GM23338 (cell line): ENCODE results near the gene SLC2A11. TPM values are rescaled to one million over a fixed set of nuclear protein-coding genes. Genes with fewer than 3 reads are reported as not detected.

ENCODE experiments used
- ATAC-seq: fragments of 200-7000 bp; cut with Tn5 transposase; 3 replicates; pipeline ENCODE4 v1.9.1; 2020
- DNase-seq: peaks from one replicate; pipeline ENCODE4 v3.0.0-alpha.2; 2015; ENCODE audit warnings: low spot score
- H2AFZ ChIP-seq: fragments of 200-600 bp; sonication (generic); 2 replicates; pipeline ENCODE4 v1.8.0; 2016; ENCODE audit warnings: antibody characterized with exemption, mild to moderate bottlenecking, moderate library complexity
- H3F3A ChIP-seq: fragments of 200-600 bp; sonication (generic); replicated peaks from 2 replicates; pipeline ENCODE4 v1.8.0; 2017; ENCODE audit warnings: antibody characterized with exemption, mixed run types, low read depth
- H3K27ac ChIP-seq: fragments of 200-600 bp; sonication (generic); 2 replicates; pipeline ENCODE4 v1.6.1; 2016; ENCODE audit warnings: low read depth
- H3K27me3 ChIP-seq: fragments of 200-600 bp; sonication (generic); 2 replicates; pipeline ENCODE4 v1.8.0; 2016; ENCODE audit warnings: mild to moderate bottlenecking, mixed run types, moderate library complexity; ENCODE audit not compliant: insufficient read depth
- H3K36me3 ChIP-seq: fragments of 200-600 bp; sonication (generic); 2 replicates; pipeline ENCODE4 v1.8.0; 2016; ENCODE audit warnings: mild to moderate bottlenecking; ENCODE audit not compliant: insufficient read depth
- H3K4me1 ChIP-seq: fragments of 200-600 bp; sonication (generic); 2 replicates; pipeline ENCODE4 v1.8.0; 2016; ENCODE audit warnings: mild to moderate bottlenecking, moderate library complexity; ENCODE audit not compliant: insufficient read depth
- H3K4me2 ChIP-seq: fragments of 200-600 bp; sonication (generic); 2 replicates; pipeline ENCODE4 v1.7.1; 2017; ENCODE audit warnings: mixed run types
- H3K4me3 ChIP-seq: fragments of 200-600 bp; sonication (generic); 2 replicates; pipeline ENCODE4 v1.6.1; 2016; ENCODE audit warnings: mixed run types
- H3K79me2 ChIP-seq: fragments of 200-600 bp; sonication (generic); replicated peaks from 2 replicates; pipeline ENCODE4 v1.8.0; 2017; ENCODE audit warnings: mild to moderate bottlenecking; ENCODE audit not compliant: insufficient read depth
- H3K9me2 ChIP-seq: fragments of 200-600 bp; sonication (generic); 2 replicates; pipeline ENCODE4 v1.8.0; 2017; ENCODE audit not compliant: insufficient read depth
- H4K20me1 ChIP-seq: fragments of 200-600 bp; sonication (generic); replicated peaks from 2 replicates; pipeline ENCODE4 v1.8.0; 2017; ENCODE audit warnings: mild to moderate bottlenecking; ENCODE audit not compliant: insufficient read depth
- H3K27ac Mint-ChIP-seq: 2 replicates; pipeline ENCODE4 v1.8.0; 2020; ENCODE audit warnings: inconsistent platforms, mild to moderate bottlenecking, moderate library complexity, mixed read lengths
- H3K27me3 Mint-ChIP-seq: 3 replicates; pipeline ENCODE4 v1.8.0; 2022; ENCODE audit warnings: low read depth, mild to moderate bottlenecking, moderate library complexity, mixed read lengths, inconsistent platforms; ENCODE audit not compliant: insufficient read depth, poor library complexity
- H3K36me3 Mint-ChIP-seq: 3 replicates; pipeline ENCODE4 v1.8.0; 2021; ENCODE audit warnings: low read depth, mild to moderate bottlenecking, inconsistent platforms, moderate library complexity, mixed read lengths
- H3K4me1 Mint-ChIP-seq: 3 replicates; pipeline ENCODE4 v1.8.0; 2020; ENCODE audit warnings: mild to moderate bottlenecking, inconsistent platforms, mixed read lengths
- H3K4me3 Mint-ChIP-seq: 3 replicates; pipeline ENCODE4 v1.8.0; 2021; ENCODE audit warnings: moderate library complexity, mild to moderate bottlenecking, inconsistent platforms, mixed read lengths
- H3K9me3 Mint-ChIP-seq: 3 replicates; pipeline ENCODE4 v1.8.0; 2020; ENCODE audit warnings: moderate library complexity, mild to moderate bottlenecking, inconsistent platforms, mixed read lengths
- CREB1 ChIP-seq: fragments of 250-450 bp; sonication (Bioruptor Pico); IDR thresholded peaks from 2 replicates; pipeline ENCODE4 v1.5.0; 2020; ENCODE audit warnings: low read depth, mild to moderate bottlenecking, moderate library complexity
- CTCF ChIP-seq, 2 experiments: fragments of 200-600 bp in 1 of 2; sonication (generic) in 1 of 2; conservative IDR thresholded peaks; 2 replicates each; pipeline versions ENCODE4 v1.5.1 to v1.6.1; 2016 to 2017; ENCODE audit warnings: antibody characterized with exemption in 2 of 2, low read depth in 2 of 2, mild to moderate bottlenecking in 2 of 2, moderate library complexity in 1 of 2
- EZH2phosphoT487 ChIP-seq: fragments of 200-600 bp; sonication (generic); IDR thresholded peaks from one replicate; pipeline ENCODE4 v1.8.1; 2018; ENCODE audit warnings: antibody characterized with exemption; ENCODE audit not compliant: unreplicated experiment
- REST ChIP-seq: IDR thresholded peaks from one replicate; pipeline ENCODE4 v1.6.1; 2018; ENCODE audit warnings: antibody characterized with exemption; ENCODE audit not compliant: unreplicated experiment
- STAT1 ChIP-seq: IDR thresholded peaks from one replicate; pipeline ENCODE4 v1.6.1; 2016; ENCODE audit warnings: antibody characterized with exemption; ENCODE audit not compliant: unreplicated experiment
- polyA plus RNA-seq: library from polyadenylated mRNA; unstranded; fragments of >200 nt; fragmentation: Nextera tagmentation; extraction: Ambion mirVana; gene quantifications from 2 replicates; pipeline ENCODE4 v1.2.1, GENCODE V29; 2016
- total RNA-seq: library from RNA; depleted of rRNA; stranded (reverse); fragments of >200 nt; shearing (Covaris generic); gene quantifications from 2 replicates; pipeline ENCODE4 v1.2.3, GENCODE V29; 2014

The SLC2A11 gene
- total and polyA plus RNA-seq, 2 experiments from 2014 or later: 7.1 to 21.8 TPM

GRCh38 chr22:23841736-23842445, 15.8 kb upstream of the SLC2A11 start (continued):
- TF ChIP-seq REST: no peak

- TF ChIP-seq EZH2phosphoT487 (no peak), REST (no peak), STAT1 (no peak), CTCF (conservative IDR thresholded peaks at IDR 0.05; ENCODE audit: low read depth in 2 of 2) (peak in 1 of 2 experiments; percentile 30; a peak in 2 of 4 replicates), CREB1 (no peak)
- no peak for DNase-seq
- no peak overlapping the region; the same call in 1 of the 2 replicates for H3K4me2 ChIP-seq
- H3K36me3 ChIP-seq: no peaks in the 10 kb centered on the region
- ATAC-seq: no peak
- no peak overlapping the region for H3K27ac ChIP-seq
- H3K9me3 Mint-ChIP-seq: peaks cover 3% of the 10 kb centered on the region; the same call in 1 of the 3 replicates
- H3K27me3 ChIP-seq: no peaks in the 10 kb centered on the region
- no peak overlapping the region for H3K4me3 Mint-ChIP-seq
- no peak overlapping the region for H3K27ac Mint-ChIP-seq
- H3F3A ChIP-seq: peaks cover 14% of the 10 kb centered on the region; the same call in 1 of the 2 replicates
- H2AFZ ChIP-seq: peak overlapping the region; percentile 56; the same call in 1 of the 2 replicates
- peaks cover 34% of the 10 kb centered on the region for H3K4me1 Mint-ChIP-seq
- H3K4me3 ChIP-seq: no peak overlapping the region
- no peaks in the 10 kb centered on the region; the same call in 2 of the 3 replicates for H3K36me3 Mint-ChIP-seq
- peaks cover 26% of the 10 kb centered on the region for H3K4me1 ChIP-seq
- H3K27me3 Mint-ChIP-seq: peaks cover 38% of the 10 kb centered on the region
- no peaks in the 10 kb centered on the region for H3K9me2 ChIP-seq
- H4K20me1 ChIP-seq: 0 out of 2 replicates have a peak, but pooled peaks cover 5% of the 10 kb centered on the region
- H3K79me2 ChIP-seq: no peaks in the 10 kb centered on the region
Observed at GRCh38 chr22:23842599-23842998, 15.1 kb upstream of the SLC2A11 start.
